GM10847 (cell line): ENCODE measurements around the gene ZBP1.

ENCODE experiments used
- POLR2A ChIP-seq: IDR thresholded peaks from 2 replicates; pipeline ENCODE4 v1.6.1; 2011; ENCODE audit not compliant: insufficient read length; ENCODE audit errors: extremely low read depth

The ZBP1 gene

GRCh38 chr20:57582029-57582378, 38.2 kb downstream of the ZBP1 start:
- TF ChIP-seq POLR2A, result no peak

DNA sequence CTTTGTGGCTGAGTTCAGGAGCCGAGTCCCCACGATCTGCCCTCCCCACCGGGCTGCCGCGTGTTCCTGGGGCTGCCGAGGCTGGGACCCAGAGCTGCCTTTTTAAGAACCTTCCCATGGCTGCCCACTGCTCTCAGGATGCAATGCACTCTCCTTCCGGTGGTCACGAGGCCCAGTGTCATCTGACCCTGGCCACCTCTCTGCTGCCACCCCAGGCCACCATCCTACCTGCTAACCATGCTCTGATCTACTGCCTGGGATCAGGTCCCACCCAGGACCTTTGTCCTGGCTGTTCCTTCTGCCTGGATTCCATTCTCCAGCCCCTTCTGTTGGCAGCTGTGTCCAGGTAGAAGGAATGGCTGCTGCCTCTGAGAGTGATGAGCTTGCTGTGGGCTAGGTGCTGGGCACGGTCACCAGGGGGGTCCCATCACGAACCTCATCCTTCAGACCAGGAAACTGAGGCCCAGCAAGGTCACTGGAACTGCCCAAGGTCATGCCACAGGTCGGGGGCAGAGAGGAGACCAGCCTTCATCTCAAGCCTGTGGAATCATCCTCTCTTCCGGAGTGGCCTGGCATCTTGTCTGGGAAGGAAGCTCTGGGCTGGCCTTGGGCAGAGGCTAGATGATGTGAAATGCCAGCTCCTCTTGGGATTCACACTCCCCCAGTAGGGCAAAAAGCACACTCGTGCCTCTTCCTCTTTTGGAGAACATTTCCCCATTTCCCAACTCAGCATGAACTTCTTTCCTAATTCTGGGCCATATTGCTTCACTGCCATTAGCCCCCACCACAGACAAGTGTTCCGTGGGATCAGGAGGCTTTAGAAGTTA, 38.8 kb downstream of the ZBP1 start:
- no peak for TF ChIP-seq POLR2A

- no peak for TF ChIP-seq POLR2A
Measured at GRCh38 chr20:57580478-57581201, 39.6 kb downstream of the ZBP1 start.

GRCh38 chr20:57579898-57580447, 40.3 kb downstream of the ZBP1 start:
- no peak for TF ChIP-seq POLR2A

DNA sequence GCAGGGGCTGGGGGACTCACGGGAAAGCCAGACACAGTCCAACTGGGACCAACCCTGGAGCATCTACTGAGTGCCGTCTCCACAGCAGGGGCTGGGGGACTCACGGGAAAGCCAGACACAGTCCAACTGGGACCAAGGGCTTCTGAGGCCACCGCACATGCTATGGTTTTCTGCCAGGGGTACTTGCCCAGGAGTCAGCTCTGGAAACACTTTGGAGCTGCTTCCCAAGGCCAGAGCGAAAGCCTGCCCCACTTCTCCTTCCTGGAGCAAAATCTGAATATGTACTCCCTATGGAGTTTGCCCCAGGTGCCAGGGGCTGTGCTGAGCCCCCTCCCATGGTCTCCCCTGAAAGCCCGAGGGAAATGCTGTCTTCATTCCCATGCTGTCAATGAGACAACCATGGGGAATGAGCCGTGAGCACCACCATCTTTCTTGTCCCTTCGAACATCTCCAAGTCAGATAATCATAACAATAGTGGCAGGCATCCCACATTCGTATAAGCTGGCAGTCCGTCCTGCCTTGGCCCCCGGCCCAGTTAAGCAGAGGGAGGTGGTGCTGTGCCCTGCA, 40.8 kb downstream of the ZBP1 start:
- no peak for TF ChIP-seq POLR2A

- TF ChIP-seq POLR2A, result no peak
Measured at GRCh38 chr20:57578476-57579165, 41.6 kb downstream of the ZBP1 start.

GRCh38 chr20:57577679-57578475, 42.3 kb downstream of the ZBP1 start:
- TF ChIP-seq POLR2A, result no peak

DNA sequence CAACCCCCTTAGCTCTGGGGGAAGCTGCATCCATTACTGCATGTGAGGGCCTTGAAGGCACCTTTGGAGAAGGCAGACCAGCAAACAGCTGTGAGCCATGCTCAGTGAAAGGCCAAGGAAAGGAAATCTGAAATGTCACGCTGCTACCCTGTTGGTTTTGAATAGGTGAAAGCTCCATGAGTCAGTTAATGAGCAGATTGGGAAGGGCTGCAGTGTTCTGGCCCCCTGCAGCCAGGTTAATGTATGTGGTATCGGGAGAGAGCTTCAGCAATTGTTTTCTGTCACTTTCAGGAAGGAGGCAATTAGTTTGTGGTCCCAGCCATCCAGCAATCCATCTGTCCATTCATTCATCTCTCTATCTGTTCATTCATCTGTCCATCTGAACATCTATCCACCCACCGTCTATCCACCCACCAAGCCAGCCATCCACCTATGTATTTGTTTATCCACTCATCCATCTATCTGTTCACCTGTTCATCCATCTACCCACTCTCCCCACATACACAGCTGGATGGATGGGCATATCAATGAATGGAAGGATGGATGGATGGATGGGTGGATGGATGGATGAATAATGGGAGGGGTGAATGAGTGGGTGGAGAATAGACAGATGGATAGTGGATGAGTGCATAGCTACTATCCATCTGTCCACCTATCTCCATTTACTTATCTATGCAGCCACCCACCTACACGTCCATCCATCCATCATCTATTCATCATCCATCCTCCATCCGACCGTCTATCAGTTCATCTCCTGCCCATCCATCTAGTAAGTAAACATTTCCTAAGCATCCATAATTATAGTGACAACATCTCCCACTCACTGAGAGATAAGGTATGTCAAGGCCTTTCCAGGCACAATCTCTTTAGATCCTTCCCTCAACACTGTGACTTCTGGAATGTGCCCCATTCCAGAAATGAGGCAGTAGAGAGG, 43.3 kb downstream of the ZBP1 start:
- no peak for TF ChIP-seq POLR2A

- no peak for TF ChIP-seq POLR2A
Measured at GRCh38 chr20:57576002-57576401, 44.2 kb downstream of the ZBP1 start.

- TF ChIP-seq POLR2A, result no peak
Measured at GRCh38 chr20:57574954-57575353, 45.3 kb downstream of the ZBP1 start.

GRCh38 chr20:57573894-57574293, 46.3 kb downstream of the ZBP1 start:
- no peak for TF ChIP-seq POLR2A

DNA sequence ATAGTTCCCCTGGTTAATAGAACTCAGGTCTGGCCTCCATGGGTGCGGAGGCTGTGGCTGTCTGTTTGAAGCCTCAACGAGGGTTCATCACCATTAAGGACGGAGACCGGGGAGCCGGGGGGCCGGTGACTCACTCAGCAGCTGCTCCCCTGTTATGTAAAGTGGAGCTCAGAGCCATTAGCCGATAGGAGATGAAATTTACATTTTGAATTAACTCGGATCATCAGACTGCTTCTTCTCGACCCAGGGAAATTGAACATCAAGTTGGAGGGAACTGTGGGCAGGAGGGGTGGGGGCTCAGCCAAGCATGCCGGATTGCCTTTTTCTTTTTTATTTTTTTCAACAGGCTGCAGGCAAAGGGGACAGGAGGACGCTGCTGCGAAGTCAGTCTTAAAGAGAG, 47.0 kb downstream of the ZBP1 start:
- TF ChIP-seq POLR2A, result no peak

GRCh38 chr20:57571782-57572416, 48.3 kb downstream of the ZBP1 start:
- no peak for TF ChIP-seq POLR2A

DNA sequence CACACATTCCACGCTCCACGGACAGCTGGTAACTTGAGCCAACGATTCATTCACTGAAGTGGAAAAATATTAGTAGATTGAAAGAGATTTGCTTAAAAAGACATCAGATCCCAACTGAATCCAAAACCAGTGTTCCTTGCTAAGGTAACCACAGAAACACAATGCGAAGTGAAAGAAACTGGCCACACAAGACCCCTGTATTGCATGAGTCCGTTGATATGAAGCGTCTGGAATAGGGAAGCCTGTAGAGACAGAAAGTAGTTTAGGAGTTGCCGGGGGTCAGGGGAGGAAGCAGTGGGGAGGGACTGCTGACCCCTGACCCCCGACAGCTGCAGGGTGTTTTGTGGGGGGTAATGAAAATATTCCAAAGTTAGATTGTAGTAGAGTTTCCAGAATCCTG, 49.3 kb downstream of the ZBP1 start:
- TF ChIP-seq POLR2A, result no peak
